Ishikawa (cell line): ENCODE measurements around the gene AATK.

Experiments used
- CEBPB ChIP-seq: IDR thresholded peaks from 2 replicates; pipeline ENCODE4 v1.6.1; 2012
- CREB1 ChIP-seq: IDR thresholded peaks from 2 replicates; pipeline ENCODE4 v1.6.1; 2012; ENCODE audit warnings: low read depth
- EGR1 ChIP-seq: IDR thresholded peaks from 2 replicates; pipeline ENCODE4 v1.6.1; 2012
- EP300 ChIP-seq: IDR thresholded peaks from 2 replicates; pipeline ENCODE4 v1.6.1; 2012; ENCODE audit warnings: borderline replicate concordance
- FOXM1 ChIP-seq: IDR thresholded peaks from 2 replicates; pipeline ENCODE4 v1.6.1; 2012; ENCODE audit warnings: low read depth, borderline replicate concordance
- MAX ChIP-seq: IDR thresholded peaks from 2 replicates; pipeline ENCODE4 v1.6.1; 2012
- NFIC ChIP-seq: IDR thresholded peaks from 2 replicates; pipeline ENCODE4 v1.6.1; 2012
- RAD21 ChIP-seq: IDR thresholded peaks from 2 replicates; pipeline ENCODE4 v1.6.1; 2012; ENCODE audit warnings: low read depth
- REST ChIP-seq: IDR thresholded peaks from 2 replicates; pipeline ENCODE4 v1.6.1; 2012; ENCODE audit warnings: low read depth, mild to moderate bottlenecking
- TAF1 ChIP-seq: IDR thresholded peaks from 2 replicates; pipeline ENCODE4 v1.6.1; 2012; ENCODE audit warnings: low read depth, mild to moderate bottlenecking
- TCF12 ChIP-seq: IDR thresholded peaks from 2 replicates; pipeline ENCODE4 v1.6.1; 2012; ENCODE audit warnings: low read depth
- TEAD4 ChIP-seq: IDR thresholded peaks from 2 replicates; pipeline ENCODE4 v1.6.1; 2012
- USF1 ChIP-seq: IDR thresholded peaks from 2 replicates; pipeline ENCODE4 v1.6.1; 2012
- YY1 ChIP-seq: IDR thresholded peaks from 2 replicates; pipeline ENCODE4 v1.6.1; 2012; ENCODE audit warnings: low read depth
- ZBTB7A ChIP-seq: IDR thresholded peaks from 2 replicates; pipeline ENCODE4 v1.6.1; 2012; ENCODE audit warnings: low read depth

Gene AATK

GRCh38 chr17:81139428-81139827, 26.6 kb downstream of the AATK start:
- TF ChIP-seq FOXM1 (no peak), CEBPB (no peak), USF1 (no peak), REST (no peak), ZBTB7A (no peak), TAF1 (no peak), TEAD4 (no peak), EGR1 (no peak), YY1 (no peak), RAD21 (no peak), CREB1 (no peak), EP300 (no peak), NFIC (no peak), TCF12 (no peak), MAX (no peak)

- TF ChIP-seq RAD21 = no peak
- no peak for TF ChIP-seq REST
- TF ChIP-seq FOXM1 = no peak
- no peak for TF ChIP-seq CREB1
- no peak for TF ChIP-seq CEBPB
- no peak for TF ChIP-seq YY1
- TF ChIP-seq NFIC = no peak
- TF ChIP-seq EP300 = no peak
- no peak for TF ChIP-seq TCF12
- TF ChIP-seq TEAD4 = no peak
- no peak for TF ChIP-seq USF1
- no peak for TF ChIP-seq EGR1
- no peak for TF ChIP-seq MAX
- no peak for TF ChIP-seq TAF1
- TF ChIP-seq ZBTB7A = no peak
Observed at GRCh38 chr17:81138500-81138899, 27.5 kb downstream of the AATK start.

GRCh38 chr17:81138083-81138482, 27.9 kb downstream of the AATK start:
- no peak for TF ChIP-seq TCF12
- TF ChIP-seq NFIC = no peak
- TF ChIP-seq REST = no peak
- TF ChIP-seq TEAD4 = no peak
- TF ChIP-seq CREB1 = no peak
- TF ChIP-seq FOXM1 = no peak
- TF ChIP-seq YY1 = no peak
- TF ChIP-seq TAF1 = no peak
- no peak for TF ChIP-seq CEBPB
- TF ChIP-seq ZBTB7A = no peak
- TF ChIP-seq MAX = no peak
- TF ChIP-seq EGR1 = no peak
- no peak for TF ChIP-seq RAD21
- TF ChIP-seq USF1 = no peak
- no peak for TF ChIP-seq EP300

GRCh38 chr17:81137248-81137647, 28.8 kb downstream of the AATK start:
- no peak for TF ChIP-seq EGR1
- no peak for TF ChIP-seq EP300
- TF ChIP-seq NFIC = no peak
- no peak for TF ChIP-seq TAF1
- TF ChIP-seq TCF12 = no peak
- TF ChIP-seq FOXM1 = no peak
- no peak for TF ChIP-seq CEBPB
- TF ChIP-seq REST = no peak
- no peak for TF ChIP-seq MAX
- no peak for TF ChIP-seq RAD21
- TF ChIP-seq YY1 = no peak
- no peak for TF ChIP-seq USF1
- no peak for TF ChIP-seq ZBTB7A
- no peak for TF ChIP-seq CREB1
- no peak for TF ChIP-seq TEAD4
